ENCODE results near the gene RALGPS1. TPM values are rescaled to one million over a fixed set of nuclear protein-coding genes. Genes with fewer than 3 reads are reported as not detected.
A peak's percentile ranks its signal among the peaks of the same experiment; 100 is the strongest.

RALGPS1 gene
- total RNA-seq, 2 donors from 2014 or later = 9.7 to 17.7 TPM

GRCh38 chr9:127173063-127173462, 258.5 kb downstream of the RALGPS1 start:
- H3K27ac ChIP-seq = no peak overlapping the region
- DNase-seq (ENCODE audit: low spot score) = no peak
- no peak for TF ChIP-seq CTCF (IDR thresholded peaks at IDR 0.05)

DNA sequence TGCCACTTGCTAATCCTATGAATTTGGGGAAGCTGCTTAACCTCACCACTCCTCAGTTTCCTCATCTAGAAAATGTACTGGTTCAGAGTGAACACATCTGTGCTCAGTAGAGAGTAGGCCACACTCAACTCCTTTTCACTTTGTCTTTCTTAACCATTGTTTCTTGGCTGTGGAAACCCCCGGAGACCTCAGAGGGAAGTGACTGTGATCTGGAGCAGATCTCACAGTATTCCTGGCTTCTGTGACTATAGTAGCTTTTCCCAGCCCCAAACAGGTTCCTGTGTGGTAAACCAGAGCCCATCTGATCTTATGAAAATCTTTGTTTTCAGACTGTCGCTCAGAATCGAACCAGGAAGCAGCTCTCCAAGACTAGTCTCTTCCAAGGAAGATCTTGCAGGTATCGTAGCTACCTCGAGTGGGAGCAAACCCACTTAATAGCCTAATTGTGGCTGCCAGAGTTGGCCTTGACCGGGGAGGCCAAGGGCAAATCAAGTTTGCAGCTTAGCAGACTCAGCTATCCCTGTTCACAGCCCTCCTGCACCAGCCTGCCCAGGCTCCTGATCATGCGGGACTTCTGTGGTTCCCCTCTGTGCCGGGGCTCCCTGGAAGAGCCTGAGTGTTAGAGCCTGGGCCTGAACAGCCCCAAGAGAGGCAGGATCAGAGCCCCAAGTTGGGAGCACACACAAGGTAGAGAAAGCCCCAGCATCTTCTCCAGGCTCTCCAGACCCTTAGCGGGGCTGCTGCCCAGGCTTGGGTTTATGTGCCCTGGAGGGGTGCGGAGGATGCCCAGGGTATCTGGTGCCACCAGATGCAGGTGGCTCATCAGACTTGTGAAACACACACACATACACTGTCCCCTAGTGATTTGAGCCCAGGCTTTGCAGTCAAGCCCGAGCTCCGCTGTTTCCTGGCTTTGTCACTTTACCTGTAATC, 260.1 kb downstream of the RALGPS1 start:
- H3K27ac ChIP-seq = no peak overlapping the region

More at GRCh38 chr9:127173063-127173462, 258.5 kb downstream of the RALGPS1 start:
- no peaks in the 10 kb centered on the region for H3K4me1 ChIP-seq
- H3K4me3 ChIP-seq = no peak overlapping the region
- H3K9me3 ChIP-seq = no peaks in the 10 kb centered on the region
- no peaks in the 10 kb centered on the region for H3K36me3 ChIP-seq
- no peaks in the 10 kb centered on the region for H3K27me3 ChIP-seq

GRCh38 chr9:127175319-127175715, 260.7 kb downstream of the RALGPS1 start:
- no peak overlapping the region for H3K4me3 ChIP-seq
- no peaks in the 10 kb centered on the region for H3K9me3 ChIP-seq
- H3K36me3 ChIP-seq = no peaks in the 10 kb centered on the region
- no peak for TF ChIP-seq CTCF (IDR thresholded peaks at IDR 0.05)
- no peaks in the 10 kb centered on the region for H3K27me3 ChIP-seq
- peaks cover 0 to 13% of the 10 kb centered on the region in 2 donors for H3K4me1 ChIP-seq
- peak; percentile 53 for DNase-seq (ENCODE audit: low spot score)
- no peak overlapping the region for H3K27ac ChIP-seq

More for the DNA sequence above, 260.1 kb downstream of the RALGPS1 start:
- H3K27me3 ChIP-seq = no peaks in the 10 kb centered on the region
- TF ChIP-seq CTCF (IDR thresholded peaks at IDR 0.05) = no peak
- H3K4me1 ChIP-seq = peaks cover 0 to 12% of the 10 kb centered on the region in 2 donors
- H3K36me3 ChIP-seq = no peaks in the 10 kb centered on the region
- H3K4me3 ChIP-seq = no peak overlapping the region
- peak; percentile 56 for DNase-seq (ENCODE audit: low spot score)
- no peaks in the 10 kb centered on the region for H3K9me3 ChIP-seq

- Histone ChIP-seq H3K4me3 (no peak overlapping the region), H3K27me3 (no peaks in the 10 kb centered on the region), H3K9me3 (no peaks in the 10 kb centered on the region), H3K27ac (no peak overlapping the region), H3K36me3 (no peaks in the 10 kb centered on the region), H3K4me1 (peaks cover 0 to 13% of the 10 kb centered on the region in 2 donors)
- peak; percentile 58 for DNase-seq (ENCODE audit: low spot score)
- no peak for TF ChIP-seq CTCF (IDR thresholded peaks at IDR 0.05)
Observed at GRCh38 chr9:127175764-127176163, 261.2 kb downstream of the RALGPS1 start.

DNA sequence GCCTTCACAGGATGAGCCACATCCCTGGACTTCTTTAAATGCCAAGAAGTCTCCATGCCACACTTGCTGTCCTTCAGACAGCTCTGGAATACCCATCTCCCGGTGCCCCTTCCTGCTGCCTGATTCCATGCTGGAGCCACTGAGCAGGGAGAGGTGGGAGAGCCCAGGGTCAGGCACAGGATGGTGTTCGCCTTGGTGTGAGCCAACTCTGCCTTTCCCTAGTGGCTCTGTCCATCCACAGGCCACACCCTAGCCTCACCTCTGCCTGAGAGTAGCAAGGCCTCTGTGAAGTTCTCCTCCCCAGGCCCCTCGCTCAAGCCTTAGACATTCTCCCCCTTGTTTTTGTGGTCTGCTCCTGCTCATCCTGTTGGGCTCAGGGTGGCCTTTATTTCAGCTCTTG, 262.0 kb downstream of the RALGPS1 start:
- Histone ChIP-seq H3K9me3 (no peaks in the 10 kb centered on the region), H3K4me1 (peaks cover 0 to 13% of the 10 kb centered on the region in 2 donors), H3K27ac (no peak overlapping the region), H3K27me3 (no peaks in the 10 kb centered on the region), H3K36me3 (no peaks in the 10 kb centered on the region), H3K4me3 (no peak overlapping the region)
- no peak for TF ChIP-seq CTCF (IDR thresholded peaks at IDR 0.05)
- DNase-seq (ENCODE audit: low spot score) = no peak

Measured in right atrium auricular region (tissue), 2 donors.